Neural cell (in vitro differentiated cells): ENCODE results near the gene CCDC196. TPM values are rescaled to one million over a fixed set of nuclear protein-coding genes. Genes with fewer than 3 reads are reported as not detected.

Source experiments
- H2AFZ ChIP-seq: fragments of 200-600, 300-800 bp; sonication (generic), shearing (Covaris generic); 2 replicates; pipeline ENCODE4 v1.6.0; 2014; ENCODE audit warnings: low read depth, mild to moderate bottlenecking, antibody characterized with exemption, low read length, moderate library complexity
- H3F3A ChIP-seq: fragments of 200-600 bp; shearing (Covaris generic); 2 replicates; pipeline ENCODE4 v1.6.1; 2016; ENCODE audit warnings: mild to moderate bottlenecking, moderate library complexity, mixed read lengths, antibody characterized with exemption, low read length; ENCODE audit not compliant: insufficient read depth, poor library complexity, severe bottlenecking
- H3K27ac ChIP-seq: fragments of 200-600, 300-800 bp; sonication (generic), shearing (Covaris generic); 2 replicates; pipeline ENCODE4 v1.5.1; 2014; ENCODE audit warnings: mild to moderate bottlenecking, low read length, moderate library complexity
- H3K27me3 ChIP-seq: fragments of 300-800, 200-600 bp; sonication (generic), shearing (Covaris generic); 2 replicates; pipeline ENCODE4 v1.6.0; 2014; ENCODE audit warnings: mild to moderate bottlenecking, low read depth, low read length, moderate library complexity; ENCODE audit not compliant: insufficient read depth
- H3K36me3 ChIP-seq: fragments of 300-800, 200-600 bp; sonication (generic), shearing (Covaris generic); 2 replicates; pipeline ENCODE4 v1.5.1; 2014; ENCODE audit warnings: mild to moderate bottlenecking, antibody characterized with exemption, low read length, moderate library complexity; ENCODE audit not compliant: insufficient read depth
- H3K4me2 ChIP-seq: fragments of 300-800, 200-600 bp; sonication (generic), shearing (Covaris generic); 2 replicates; pipeline ENCODE4 v1.6.0; 2014; ENCODE audit warnings: mild to moderate bottlenecking, low read length
- H3K4me3 ChIP-seq: fragments of 300-800, 200-600 bp; sonication (generic), shearing (Covaris generic); 2 replicates; pipeline ENCODE4 v1.5.1; 2014; ENCODE audit warnings: mild to moderate bottlenecking, low read length, moderate library complexity
- H3K79me2 ChIP-seq: fragments of 200-600 bp; shearing (Covaris generic); replicated peaks from 2 replicates; pipeline ENCODE4 v1.6.0; 2014; ENCODE audit warnings: mild to moderate bottlenecking, low read length, moderate library complexity; ENCODE audit not compliant: insufficient read depth
- H3K9ac ChIP-seq: fragments of 300-800, 200-600 bp; sonication (generic), shearing (Covaris generic); 2 replicates; pipeline ENCODE4 v1.6.1; 2016; ENCODE audit warnings: mild to moderate bottlenecking, low read length, mixed read lengths
- H3K9me2 ChIP-seq: fragments of 200-600 bp; shearing (Covaris generic); 2 replicates; pipeline ENCODE4 v1.6.1; 2016; ENCODE audit warnings: mild to moderate bottlenecking, low read length, mixed read lengths; ENCODE audit not compliant: insufficient read depth
- H3K9me3 ChIP-seq: fragments of 200-600, 300-800 bp; sonication (generic), shearing (Covaris generic); 2 replicates; pipeline ENCODE4 v1.6.1; 2016; ENCODE audit warnings: mild to moderate bottlenecking, mixed run types, low read length, moderate library complexity, mixed read lengths
- H4K20me1 ChIP-seq: fragments of 200-600 bp; shearing (Covaris generic); 2 replicates; pipeline ENCODE4 v1.6.1; 2016; ENCODE audit warnings: mild to moderate bottlenecking, mixed run types; ENCODE audit not compliant: insufficient read depth
- CTCF ChIP-seq: fragments of 450-650 bp; IDR thresholded peaks from 2 replicates; pipeline ENCODE4 v1.5.1; 2014; ENCODE audit warnings: antibody characterized with exemption, mild to moderate bottlenecking, moderate library complexity; ENCODE audit not compliant: poor library complexity, severe bottlenecking
- EZH2 ChIP-seq: fragments of 200-600, 300-800 bp; shearing (Covaris generic), sonication (generic); IDR thresholded peaks from 2 replicates; pipeline ENCODE4 v1.6.1; 2014; ENCODE audit warnings: antibody characterized with exemption, low read length, borderline replicate concordance, mild to moderate bottlenecking; ENCODE audit not compliant: insufficient read depth, poor library complexity, severe bottlenecking
- MXI1 ChIP-seq: fragments of 450-650 bp; conservative IDR thresholded peaks from 2 replicates; pipeline ENCODE4 v1.6.1; 2014; ENCODE audit warnings: antibody characterized with exemption, mild to moderate bottlenecking; ENCODE audit not compliant: poor library complexity, severe bottlenecking
- RAD21 ChIP-seq: fragments of 450-650 bp; conservative IDR thresholded peaks from 2 replicates; pipeline ENCODE4 v1.6.1; 2014; ENCODE audit warnings: antibody characterized with exemption, mild to moderate bottlenecking, moderate library complexity
- REST ChIP-seq: IDR thresholded peaks from 2 replicates; pipeline ENCODE4 v1.6.1; 2012; ENCODE audit warnings: borderline replicate concordance
- SMC3 ChIP-seq: fragments of 450-650 bp; conservative IDR thresholded peaks from 2 replicates; pipeline ENCODE4 v1.6.1; 2014; ENCODE audit warnings: antibody characterized with exemption, mild to moderate bottlenecking, moderate library complexity; ENCODE audit not compliant: poor library complexity
- TAF1 ChIP-seq: IDR thresholded peaks from 2 replicates; pipeline ENCODE4 v1.6.1; 2012; ENCODE audit warnings: low read depth
- polyA plus RNA-seq: library from polyadenylated mRNA; depleted of rRNA; stranded (reverse); fragments of >200 nt; gene quantifications from 2 replicates; pipeline ENCODE4 v1.2.3, GENCODE V29; 2014

The CCDC196 gene
- polyA plus RNA-seq, 1 donor from 2014 or later = not detected

GRCh38 chr14:66487164-66487563 is 993 bp downstream of the CCDC196 start:
- no peak overlapping the region for H3K9ac ChIP-seq
- H2AFZ ChIP-seq = no peak overlapping the region
- H3K36me3 ChIP-seq = no peaks in the 10 kb centered on the region
- H3K4me2 ChIP-seq = no peak overlapping the region
- H3K9me2 ChIP-seq = no peaks in the 10 kb centered on the region
- no peaks in the 10 kb centered on the region for H3K27me3 ChIP-seq
- H3F3A ChIP-seq = no peaks in the 10 kb centered on the region
- TF ChIP-seq CTCF (no peak), EZH2 (no peak), TAF1 (no peak), SMC3 (no peak), MXI1 (no peak), RAD21 (no peak), REST (no peak)
- no peaks in the 10 kb centered on the region for H3K79me2 ChIP-seq
- no peaks in the 10 kb centered on the region for H3K9me3 ChIP-seq
- no peak overlapping the region for H3K27ac ChIP-seq
- H4K20me1 ChIP-seq = no peaks in the 10 kb centered on the region
- H3K4me3 ChIP-seq = no peak overlapping the region

- Histone ChIP-seq H3K4me2 (no peak overlapping the region), H2AFZ (no peak overlapping the region), H3K27me3 (no peaks in the 10 kb centered on the region), H3F3A (no peaks in the 10 kb centered on the region), H3K27ac (no peak overlapping the region), H4K20me1 (no peaks in the 10 kb centered on the region), H3K9ac (no peak overlapping the region), H3K9me3 (no peaks in the 10 kb centered on the region), H3K9me2 (no peaks in the 10 kb centered on the region), H3K36me3 (no peaks in the 10 kb centered on the region), H3K4me3 (no peak overlapping the region), H3K79me2 (no peaks in the 10 kb centered on the region)
- no peak for TF ChIP-seq REST
These were observed 4.3 kb downstream of the CCDC196 start for GRCh38 chr14:66490143-66491111.
